HepG2 (cell line): Measurements from ENCODE around the gene CACTIN. TPM values are rescaled to one million over a fixed set of nuclear protein-coding genes. Genes with fewer than 3 reads are reported as not detected.

ENCODE experiments used
- ATM ChIP-seq: fragments of 450-650 bp; IDR thresholded peaks from 2 replicates; pipeline ENCODE4 v1.7.1; 2017; ENCODE audit warnings: mild to moderate bottlenecking, borderline replicate concordance
- DNMT3B ChIP-seq: conservative IDR thresholded peaks from 2 replicates; pipeline ENCODE4 v1.6.1; 2016; ENCODE audit warnings: missing biosample characterization, control low read depth
- GABPA ChIP-seq, 2 experiments: IDR thresholded peaks; 2 replicates each; pipeline ENCODE4 v1.6.1; 2011 to 2016; ENCODE audit warnings: low read depth in 2 of 2, low read length in 1 of 2, missing biosample characterization in 1 of 2, missing genetic modification characterization in 1 of 2
- IRF2 ChIP-seq: IDR thresholded peaks from 2 replicates; pipeline ENCODE4 v1.6.1; 2018; ENCODE audit warnings: missing genetic modification reagents, missing compliant biosample characterization
- KAT7 ChIP-seq: IDR thresholded peaks from 2 replicates; pipeline ENCODE4 v1.6.1; 2018; ENCODE audit warnings: borderline replicate concordance, missing compliant biosample characterization
- MAFK ChIP-seq, 2 experiments: IDR thresholded peaks in 1 of 2; conservative IDR thresholded peaks in 1 of 2; 2 replicates each; pipeline ENCODE4 v1.6.1; 2011; ENCODE audit warnings: improper control_type of control experiment in 2 of 2, low read length in 2 of 2
- MAZ ChIP-seq, 2 experiments: sonication (generic) in 1 of 2; formaldehyde crosslinking in 1 of 2; IDR thresholded peaks; 2 replicates each; pipeline versions ENCODE4 v1.5.0 to v1.6.1; 2012 to 2020; ENCODE audit warnings: low read depth in 2 of 2, mild to moderate bottlenecking in 2 of 2, borderline replicate concordance in 1 of 2, improper control_type of control experiment in 1 of 2, low read length in 1 of 2, missing genetic modification reagents in 1 of 2, moderate library complexity in 1 of 2
- MTA3 ChIP-seq: sonication (generic); formaldehyde crosslinking; IDR thresholded peaks from 2 replicates; pipeline ENCODE4 v1.4.0; 2020; ENCODE audit warnings: missing genetic modification reagents
- NPAS2 ChIP-seq: sonication (generic); formaldehyde crosslinking; IDR thresholded peaks from 2 replicates; pipeline ENCODE4 v1.8.0; 2022; ENCODE audit warnings: mild to moderate bottlenecking, missing genetic modification reagents, borderline replicate concordance
- NR1H2 ChIP-seq: sonication (generic); formaldehyde crosslinking; IDR thresholded peaks from 2 replicates; pipeline ENCODE4 v1.8.1; 2022; ENCODE audit warnings: low read depth, missing genetic modification reagents, borderline replicate concordance
- RFXANK ChIP-seq: IDR thresholded peaks from 2 replicates; pipeline ENCODE4 v1.6.1; 2016
- SKI ChIP-seq: fragments of 450-650 bp; IDR thresholded peaks from one replicate; pipeline ENCODE4 v1.6.1; 2018; ENCODE audit warnings: mild to moderate bottlenecking; ENCODE audit not compliant: partially characterized antibody
- STAT5B ChIP-seq: sonication (generic); formaldehyde crosslinking; IDR thresholded peaks from 2 replicates; pipeline ENCODE4 v1.4.0; 2020; ENCODE audit warnings: missing genetic modification reagents
- TBL1XR1 ChIP-seq: fragments of 150-350 bp; IDR thresholded peaks from 2 replicates; pipeline ENCODE4 v1.6.1; 2014; ENCODE audit warnings: borderline replicate concordance, low read length; ENCODE audit not compliant: partially characterized antibody
- TCF12 ChIP-seq, 2 experiments: fragments of 450-650 bp in 1 of 2; sonication (generic) in 1 of 2; formaldehyde crosslinking in 1 of 2; IDR thresholded peaks; 2 replicates each; pipeline versions ENCODE4 v1.6.1 to v1.8.0; 2017 to 2022; ENCODE audit warnings: antibody characterized with exemption in 1 of 2, mild to moderate bottlenecking in 1 of 2, missing genetic modification reagents in 1 of 2, moderate library complexity in 1 of 2
- TEAD3 ChIP-seq: optimal IDR thresholded peaks from 2 replicates; pipeline ENCODE3; 2016; ENCODE audit warnings: borderline replicate concordance
- YEATS4 ChIP-seq: sonication (generic); formaldehyde crosslinking; IDR thresholded peaks from 2 replicates; pipeline ENCODE4 v1.4.0; 2020; ENCODE audit warnings: missing genetic modification reagents, borderline replicate concordance
- ZNF256 ChIP-seq: sonication (generic); formaldehyde crosslinking; conservative IDR thresholded peaks from 2 replicates; pipeline ENCODE4 v1.4.0; 2020; ENCODE audit warnings: missing genetic modification reagents
- ZNF460 ChIP-seq: sonication (generic); formaldehyde crosslinking; IDR thresholded peaks from 2 replicates; pipeline ENCODE4 v1.5.1; 2020; ENCODE audit warnings: missing genetic modification reagents, mild to moderate bottlenecking, borderline replicate concordance
- ZNF556 ChIP-seq: sonication (generic); formaldehyde crosslinking; IDR thresholded peaks from 2 replicates; pipeline ENCODE4 v1.4.0; 2020; ENCODE audit warnings: mild to moderate bottlenecking, missing genetic modification reagents, borderline replicate concordance
- ZNF577 ChIP-seq: sonication (generic); formaldehyde crosslinking; IDR thresholded peaks from 2 replicates; pipeline ENCODE4 v1.4.0; 2020; ENCODE audit warnings: mild to moderate bottlenecking, low read depth, missing genetic modification reagents, borderline replicate concordance
- polyA plus RNA-seq, 8 experiments: library from polyadenylated mRNA; depleted of rRNA in 3 of 8; stranded (reverse) in 7 of 8; unstranded in 1 of 8; fragments of >200 nt; fragmentation: Illumina TruSeq in 4 of 8; extraction: Trizol in 4 of 8; gene quantifications; 2 replicates each; pipeline versions ENCODE4 v1.2.1 to v1.2.3, GENCODE V29; 2011 to 2016; ENCODE audit warnings: low read depth in 4 of 8, missing spikeins in 1 of 8, mixed read lengths in 1 of 8; ENCODE audit not compliant: insufficient read depth in 1 of 8
- total RNA-seq, 5 experiments: library from RNA; depleted of rRNA; stranded (reverse); fragments of >200 nt; fragmentation: Illumina TruSeq; extraction: Trizol; gene quantifications; 2 replicates each; pipeline ENCODE4 v1.2.3, GENCODE V29; 2016; ENCODE audit warnings: low read depth in 1 of 5
- TF ChIP-seq, protein P1 (sequence below): sonication (generic); formaldehyde crosslinking; IDR thresholded peaks from 2 replicates; pipeline ENCODE4 v1.8.1; 2023; ENCODE audit warnings: missing genetic modification reagents, mild to moderate bottlenecking, borderline replicate concordance
- TF ChIP-seq, protein P2 (sequence below): sonication (generic); formaldehyde crosslinking; IDR thresholded peaks from 2 replicates; pipeline ENCODE4 v1.5.0; 2020; ENCODE audit warnings: mild to moderate bottlenecking, missing genetic modification reagents
- TF ChIP-seq, protein P3 (sequence below): sonication (generic); formaldehyde crosslinking; IDR thresholded peaks from 2 replicates; pipeline ENCODE4 v1.4.0; 2020; ENCODE audit warnings: missing genetic modification reagents, borderline replicate concordance

CACTIN gene
- total and polyA plus RNA-seq, 2 of the 13 experiments (the other 11 are each of a cell fraction or from before 2014, with no cell fraction given): 10.0 to 16.6 TPM

DNA sequence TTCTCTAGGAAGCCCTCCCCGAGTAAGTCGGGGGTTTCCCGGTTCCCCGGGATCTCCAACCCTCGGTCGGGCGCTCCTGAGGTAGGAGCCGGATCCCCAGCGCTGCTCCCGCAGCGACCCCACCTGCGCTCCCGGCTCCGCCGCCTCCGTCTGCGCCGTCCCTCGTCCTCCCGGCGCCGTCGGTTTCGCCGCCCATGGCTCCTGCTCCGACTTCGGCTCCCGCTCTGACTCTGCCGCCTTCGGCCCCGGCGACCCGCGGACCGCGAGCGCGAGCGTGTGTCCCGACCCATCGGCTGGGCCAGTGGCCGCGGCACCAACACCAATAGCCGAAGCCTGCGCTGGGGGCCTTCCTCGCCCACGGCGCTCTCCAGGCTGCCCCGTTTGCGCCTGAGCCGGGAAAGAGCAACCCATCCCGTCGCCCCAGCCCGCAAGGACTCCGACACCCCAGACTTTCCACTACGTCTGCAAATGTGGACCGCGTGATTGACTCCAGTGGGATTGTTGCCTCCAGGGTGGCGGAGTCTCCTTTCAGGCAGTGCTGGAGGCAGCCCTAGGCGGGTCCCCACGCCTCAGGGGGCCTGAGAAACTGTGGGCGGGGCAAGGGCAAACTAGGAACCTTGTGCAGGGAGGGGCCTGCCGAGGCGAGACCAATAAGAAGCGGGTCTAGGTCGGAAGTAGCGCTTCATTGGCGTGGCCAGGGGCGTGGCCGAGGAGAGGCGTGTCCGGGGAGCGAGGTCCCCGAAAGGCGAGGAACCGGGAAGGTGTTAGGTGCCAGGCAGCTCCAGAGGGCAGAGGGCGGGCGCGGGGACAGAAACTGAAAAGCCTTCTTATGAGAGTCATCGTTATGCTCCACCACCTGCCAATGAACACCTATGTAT is at the start of gene CACTIN (continued):
- TF ChIP-seq GABPA (IDR thresholded peaks at IDR 0.05; ENCODE audit: low read depth, low read length) (no peak), GABPA (CRISPR knock-in tag; IDR thresholded peaks at IDR 0.05; ENCODE audit: low read depth) (peak; percentile 74), ZNF256 (CRISPR knock-in tag) (no peak), TEAD3 (CRISPR knock-in tag) (peak; percentile 53), RFXANK (CRISPR knock-in tag) (peak; percentile 62; the same call in 1 of the 2 replicates), NPAS2 (CRISPR knock-in tag) (no peak), ZNF556 (peak; percentile 82; the same call in 1 of the 2 replicates), KAT7 (peak; percentile 69; the same call in 1 of the 2 replicates), YEATS4 (peak; percentile 83), NR1H2 (CRISPR knock-in tag) (no peak), ZNF460 (CRISPR knock-in tag) (no peak; the same call in 1 of the 2 replicates), TCF12 (IDR thresholded peaks at IDR 0.05) (no peak), TCF12 (CRISPR knock-in tag; IDR thresholded peaks at IDR 0.05) (no peak), DNMT3B (CRISPR knock-in tag) (no peak), MAZ (IDR thresholded peaks at IDR 0.05; ENCODE audit: borderline replicate concordance, low read depth, low read length) (peak; percentile 50; the same call in 1 of the 2 replicates), MAZ (CRISPR knock-in tag; IDR thresholded peaks at IDR 0.05; ENCODE audit: low read depth) (peak; percentile 94), ZNF577 (CRISPR knock-in tag) (no peak), ATM (no peak), TBL1XR1 (peak; percentile 73), MAFK (conservative IDR thresholded peaks at IDR 0.05 in 1 of 2, IDR thresholded peaks at IDR 0.05 in 1 of 2; ENCODE audit: low read length in 2 of 2) (0 out of 4 replicates have a peak, but pooled peaks of 1 of the 2 experiments have one; percentile 32), SKI (peak; percentile 9), STAT5B (CRISPR knock-in tag) (no peak), IRF2 (CRISPR knock-in tag) (peak; percentile 89), MTA3 (no peak)
- TF ChIP-seq, protein P1, sequence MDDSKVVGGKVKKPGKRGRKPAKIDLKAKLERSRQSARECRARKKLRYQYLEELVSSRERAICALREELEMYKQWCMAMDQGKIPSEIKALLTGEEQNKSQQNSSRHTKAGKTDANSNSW (CRISPR knock-in tag): no peak
- TF ChIP-seq, protein P2, sequence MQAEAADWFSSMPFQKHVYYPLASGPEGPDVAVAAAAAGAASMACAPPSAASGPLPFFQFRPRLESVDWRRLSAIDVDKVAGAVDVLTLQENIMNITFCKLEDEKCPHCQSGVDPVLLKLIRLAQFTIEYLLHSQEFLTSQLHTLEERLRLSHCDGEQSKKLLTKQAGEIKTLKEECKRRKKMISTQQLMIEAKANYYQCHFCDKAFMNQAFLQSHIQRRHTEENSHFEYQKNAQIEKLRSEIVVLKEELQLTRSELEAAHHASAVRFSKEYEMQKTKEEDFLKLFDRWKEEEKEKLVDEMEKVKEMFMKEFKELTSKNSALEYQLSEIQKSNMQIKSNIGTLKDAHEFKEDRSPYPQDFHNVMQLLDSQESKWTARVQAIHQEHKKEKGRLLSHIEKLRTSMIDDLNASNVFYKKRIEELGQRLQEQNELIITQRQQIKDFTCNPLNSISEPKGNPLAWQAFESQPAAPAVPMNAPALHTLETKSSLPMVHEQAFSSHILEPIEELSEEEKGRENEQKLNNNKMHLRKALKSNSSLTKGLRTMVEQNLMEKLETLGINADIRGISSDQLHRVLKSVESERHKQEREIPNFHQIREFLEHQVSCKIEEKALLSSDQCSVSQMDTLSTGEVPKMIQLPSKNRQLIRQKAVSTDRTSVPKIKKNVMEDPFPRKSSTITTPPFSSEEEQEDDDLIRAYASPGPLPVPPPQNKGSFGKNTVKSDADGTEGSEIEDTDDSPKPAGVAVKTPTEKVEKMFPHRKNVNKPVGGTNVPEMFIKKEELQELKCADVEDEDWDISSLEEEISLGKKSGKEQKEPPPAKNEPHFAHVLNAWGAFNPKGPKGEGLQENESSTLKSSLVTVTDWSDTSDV (CRISPR knock-in tag): no peak
- TF ChIP-seq, protein P3, sequence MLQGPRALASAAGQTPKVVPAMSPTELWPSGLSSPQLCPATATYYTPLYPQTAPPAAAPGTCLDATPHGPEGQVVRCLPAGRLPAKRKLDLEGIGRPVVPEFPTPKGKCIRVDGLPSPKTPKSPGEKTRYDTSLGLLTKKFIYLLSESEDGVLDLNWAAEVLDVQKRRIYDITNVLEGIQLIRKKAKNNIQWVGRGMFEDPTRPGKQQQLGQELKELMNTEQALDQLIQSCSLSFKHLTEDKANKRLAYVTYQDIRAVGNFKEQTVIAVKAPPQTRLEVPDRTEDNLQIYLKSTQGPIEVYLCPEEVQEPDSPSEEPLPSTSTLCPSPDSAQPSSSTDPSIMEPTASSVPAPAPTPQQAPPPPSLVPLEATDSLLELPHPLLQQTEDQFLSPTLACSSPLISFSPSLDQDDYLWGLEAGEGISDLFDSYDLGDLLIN (CRISPR knock-in tag): no peak
